SW480 (cell line): ENCODE results near the gene NHLRC2.

Experiments
- DNase-seq: peaks from one replicate; pipeline ENCODE4 v3.0.0-alpha.2; 2016; ENCODE audit warnings: low spot score

NHLRC2 gene

GRCh38 chr10:113859261-113859660, 4.8 kb downstream of the NHLRC2 start:
- DNase-seq = no peak

- no peak for DNase-seq
Observed at GRCh38 chr10:113865901-113866300, 11.4 kb downstream of the NHLRC2 start.

GRCh38 chr10:113866551-113867394, 12.3 kb downstream of the NHLRC2 start:
- DNase-seq = no peak

- no peak for DNase-seq
Observed at GRCh38 chr10:113867904-113868303, 13.4 kb downstream of the NHLRC2 start.

- no peak for DNase-seq
Observed at GRCh38 chr10:113869789-113870188, 15.3 kb downstream of the NHLRC2 start.

- no peak for DNase-seq
Observed at GRCh38 chr10:113872139-113873030, 17.9 kb downstream of the NHLRC2 start.

- DNase-seq = no peak
Observed at GRCh38 chr10:113875212-113875611, 20.8 kb downstream of the NHLRC2 start.

GRCh38 chr10:113876461-113876860, 22.0 kb downstream of the NHLRC2 start:
- DNase-seq = no peak

- no peak for DNase-seq
Observed at GRCh38 chr10:113879691-113880090, 25.2 kb downstream of the NHLRC2 start.

GRCh38 chr10:113880236-113880635, 25.8 kb downstream of the NHLRC2 start:
- no peak for DNase-seq

- DNase-seq = no peak
Observed at GRCh38 chr10:113882240-113882639, 27.8 kb downstream of the NHLRC2 start.

- no peak for DNase-seq
Observed at GRCh38 chr10:113889911-113890310, 35.5 kb downstream of the NHLRC2 start.

GRCh38 chr10:113890769-113891168, 36.3 kb downstream of the NHLRC2 start:
- DNase-seq = no peak

- peak; percentile 7 for DNase-seq
Observed at GRCh38 chr10:113891476-113891875, 37.0 kb downstream of the NHLRC2 start.

- DNase-seq = no peak
Observed at GRCh38 chr10:113893570-113893969, 39.1 kb downstream of the NHLRC2 start.

GRCh38 chr10:113894581-113894980, 40.1 kb downstream of the NHLRC2 start:
- no peak for DNase-seq

GRCh38 chr10:113895018-113895417, 40.6 kb downstream of the NHLRC2 start:
- DNase-seq = peak; percentile 23

GRCh38 chr10:113897693-113898618, 43.5 kb downstream of the NHLRC2 start:
- DNase-seq = no peak

- no peak for DNase-seq
Observed at GRCh38 chr10:113899952-113900598, 45.6 kb downstream of the NHLRC2 start.

- no peak for DNase-seq
Observed at GRCh38 chr10:113905756-113906155, 51.3 kb downstream of the NHLRC2 start.

- DNase-seq = no peak
Observed at GRCh38 chr10:113907166-113907565, 52.7 kb downstream of the NHLRC2 start.
